Stimulated activated memory B cell treated with anti-CD40 and anti-IgM and Interleukin-4, amounts not matched to agents 10 μg/mL and 1 μg/mL and 100 μg/mL, for 72 hours (primary cell): Measurements from ENCODE around the gene GSE1.
A peak's percentile ranks its signal among the peaks of the same experiment; 100 is the strongest.

Source experiments
- ATAC-seq: fragments of 150-1000 bp; cut with Tn5 transposase; 2 replicates; pipeline ENCODE4 v1.10.0; 2021
- H3K27ac Mint-ChIP-seq: one replicate; pipeline ENCODE4 v1.8.0; 2022; ENCODE audit warnings: mild to moderate bottlenecking, mixed read lengths
- H3K27me3 Mint-ChIP-seq: one replicate; pipeline ENCODE4 v1.8.0; 2022; ENCODE audit warnings: mixed read lengths
- H3K36me3 Mint-ChIP-seq: one replicate; pipeline ENCODE4 v1.8.0; 2022; ENCODE audit warnings: mixed read lengths
- H3K4me1 Mint-ChIP-seq: one replicate; pipeline ENCODE4 v1.8.0; 2022; ENCODE audit warnings: mixed read lengths
- H3K4me3 Mint-ChIP-seq: one replicate; pipeline ENCODE4 v1.8.0; 2022; ENCODE audit warnings: mild to moderate bottlenecking, moderate library complexity, mixed read lengths
- H3K9me3 Mint-ChIP-seq: one replicate; pipeline ENCODE4 v1.8.0; 2022; ENCODE audit warnings: mixed read lengths

The GSE1 gene

GRCh38 chr16:85654251-85655095, 41.4 kb downstream of the GSE1 start:
- H3K27ac Mint-ChIP-seq = no peak overlapping the region
- H3K4me1 Mint-ChIP-seq = peaks cover 7% of the 10 kb centered on the region
- no peaks in the 10 kb centered on the region for H3K27me3 Mint-ChIP-seq
- H3K4me3 Mint-ChIP-seq = no peak overlapping the region
- H3K36me3 Mint-ChIP-seq = peaks cover 33% of the 10 kb centered on the region
- no peak for ATAC-seq
- no peaks in the 10 kb centered on the region for H3K9me3 Mint-ChIP-seq

DNA sequence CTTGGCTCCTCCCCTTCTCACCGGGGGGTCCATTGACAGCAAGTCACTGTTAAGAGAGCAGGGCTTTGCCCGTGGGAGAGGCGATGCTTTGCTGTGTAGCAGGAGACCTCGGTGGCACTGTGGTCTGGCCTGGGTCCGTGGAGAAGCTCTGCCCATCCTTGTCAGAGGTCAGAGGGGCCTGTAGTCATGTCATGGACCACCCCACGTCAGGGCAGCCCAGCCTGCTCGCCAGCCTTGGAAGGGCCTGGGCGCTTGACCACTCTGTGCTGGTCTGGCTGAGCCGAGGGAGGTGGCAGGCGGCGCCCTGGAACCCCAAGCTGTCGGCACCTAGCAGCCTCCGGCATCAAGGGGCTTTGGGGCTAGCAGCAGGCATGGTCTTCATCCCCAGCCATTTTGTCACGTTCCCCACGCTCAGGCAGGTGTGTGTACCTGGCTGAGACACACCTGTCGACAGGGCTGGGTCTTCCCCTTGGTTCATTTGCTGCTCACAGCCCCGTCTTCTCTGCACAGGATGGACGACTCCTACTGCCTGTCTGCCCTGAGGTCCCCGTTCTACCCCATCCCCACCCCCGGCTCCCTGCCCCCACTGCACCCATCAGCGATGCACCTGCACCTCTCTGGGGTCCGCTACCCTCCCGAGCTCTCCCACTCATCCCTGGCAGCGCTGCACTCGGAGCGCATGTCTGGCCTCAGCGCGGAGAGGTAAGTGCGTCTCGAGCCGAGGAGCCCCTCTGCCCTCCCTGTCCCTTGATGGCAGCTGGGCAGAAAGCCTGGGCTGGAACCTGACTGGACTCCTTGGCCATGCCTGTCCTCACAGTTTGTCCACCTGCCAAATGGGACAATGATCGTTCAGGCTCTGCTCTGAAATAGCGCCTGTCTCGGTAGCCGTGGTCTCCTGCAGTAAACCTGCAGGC, 42.4 kb downstream of the GSE1 start:
- H3K27ac Mint-ChIP-seq = no peak overlapping the region
- H3K9me3 Mint-ChIP-seq = no peaks in the 10 kb centered on the region
- H3K36me3 Mint-ChIP-seq = peaks cover 39% of the 10 kb centered on the region
- H3K4me3 Mint-ChIP-seq = no peak overlapping the region
- no peak for ATAC-seq
- H3K4me1 Mint-ChIP-seq = peaks cover 14% of the 10 kb centered on the region
- no peaks in the 10 kb centered on the region for H3K27me3 Mint-ChIP-seq

DNA sequence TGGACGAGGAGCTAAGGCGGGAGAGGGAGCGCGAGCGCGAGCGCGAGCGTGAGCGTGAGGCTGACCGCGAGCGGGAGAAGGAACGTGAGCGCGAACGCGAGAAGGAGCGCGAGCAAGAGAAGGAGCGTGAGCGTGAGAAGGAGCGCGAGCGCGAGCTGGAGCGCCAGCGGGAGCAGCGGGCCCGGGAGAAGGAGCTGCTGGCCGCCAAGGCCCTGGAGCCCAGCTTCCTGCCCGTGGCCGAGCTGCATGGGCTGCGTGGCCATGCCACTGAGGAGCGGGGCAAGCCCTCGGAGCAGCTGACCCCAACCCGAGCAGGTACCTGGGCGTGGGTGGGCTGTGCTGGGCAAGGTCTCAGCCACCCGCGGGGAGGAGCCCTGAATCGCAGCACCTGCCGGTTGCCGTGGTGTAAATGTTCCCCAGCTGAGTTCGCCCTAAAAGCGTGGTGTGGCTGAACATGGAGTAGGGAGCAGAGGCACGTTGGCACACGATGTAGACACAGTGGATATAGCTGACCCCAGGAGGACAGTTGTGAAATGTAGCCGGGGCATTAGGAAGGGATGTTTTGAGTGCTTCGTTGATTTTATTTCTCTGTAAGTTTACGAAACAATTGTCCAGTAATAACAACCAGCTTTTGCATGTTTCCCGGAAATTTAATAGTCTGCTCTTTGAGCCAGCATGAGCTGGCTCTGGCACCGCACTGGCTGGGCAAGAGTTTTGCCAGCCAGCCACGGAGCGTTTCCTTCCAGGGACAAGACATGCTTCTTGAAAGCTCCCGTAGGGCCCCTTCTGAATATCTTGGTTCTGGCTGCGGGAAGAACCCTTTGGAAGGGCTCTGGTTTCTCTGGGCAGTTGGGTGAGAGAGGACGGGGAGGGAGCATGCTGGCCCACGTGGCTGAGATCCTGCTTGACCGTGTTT, 43.5 kb downstream of the GSE1 start:
- H3K4me3 Mint-ChIP-seq = no peak overlapping the region
- no peaks in the 10 kb centered on the region for H3K27me3 Mint-ChIP-seq
- peaks cover 14% of the 10 kb centered on the region for H3K4me1 Mint-ChIP-seq
- no peak for ATAC-seq
- peaks cover 39% of the 10 kb centered on the region for H3K36me3 Mint-ChIP-seq
- H3K27ac Mint-ChIP-seq = no peak overlapping the region
- H3K9me3 Mint-ChIP-seq = no peaks in the 10 kb centered on the region

GRCh38 chr16:85657267-85657650, 44.1 kb downstream of the GSE1 start:
- H3K27me3 Mint-ChIP-seq = no peaks in the 10 kb centered on the region
- peaks cover 10% of the 10 kb centered on the region for H3K4me1 Mint-ChIP-seq
- ATAC-seq = no peak
- H3K4me3 Mint-ChIP-seq = no peak overlapping the region
- no peaks in the 10 kb centered on the region for H3K9me3 Mint-ChIP-seq
- H3K27ac Mint-ChIP-seq = no peak overlapping the region
- peaks cover 40% of the 10 kb centered on the region for H3K36me3 Mint-ChIP-seq

- Mint-ChIP-seq H3K27ac (no peak overlapping the region), H3K36me3 (peaks cover 41% of the 10 kb centered on the region), H3K4me3 (no peak overlapping the region), H3K27me3 (no peaks in the 10 kb centered on the region), H3K9me3 (no peaks in the 10 kb centered on the region), H3K4me1 (peaks cover 7% of the 10 kb centered on the region)
- no peak for ATAC-seq
Measured at GRCh38 chr16:85657996-85658395, 44.9 kb downstream of the GSE1 start.

- Mint-ChIP-seq H3K27ac (peak overlapping the region; percentile 9), H3K4me1 (peaks cover 7% of the 10 kb centered on the region), H3K36me3 (peaks cover 46% of the 10 kb centered on the region), H3K4me3 (no peak overlapping the region), H3K9me3 (no peaks in the 10 kb centered on the region), H3K27me3 (no peaks in the 10 kb centered on the region)
- ATAC-seq = no peak
Measured at GRCh38 chr16:85658504-85659326, 45.6 kb downstream of the GSE1 start.

DNA sequence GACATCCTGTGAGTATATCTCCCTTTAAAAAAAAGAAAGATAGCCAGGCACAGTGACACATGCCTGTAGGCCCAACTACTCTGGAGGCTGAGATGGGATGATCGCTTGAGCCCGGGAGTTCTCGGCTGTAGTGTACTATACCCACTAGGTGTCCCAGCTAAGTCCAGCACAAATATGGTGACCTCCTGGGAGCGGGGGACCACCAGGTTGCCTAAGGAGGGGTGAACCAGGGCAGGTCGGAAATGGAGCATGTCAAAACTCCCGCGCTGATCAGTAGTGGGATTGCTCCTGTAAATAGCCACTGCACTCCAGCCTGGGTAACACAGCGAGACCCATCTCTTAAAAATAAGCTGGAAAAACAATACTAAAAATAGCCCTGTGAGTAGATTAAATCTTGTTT, 46.2 kb downstream of the GSE1 start:
- Mint-ChIP-seq H3K4me3 (no peak overlapping the region), H3K36me3 (peaks cover 46% of the 10 kb centered on the region), H3K27ac (peak overlapping the region; percentile 9), H3K27me3 (no peaks in the 10 kb centered on the region), H3K9me3 (no peaks in the 10 kb centered on the region), H3K4me1 (peaks cover 7% of the 10 kb centered on the region)
- no peak for ATAC-seq

DNA sequence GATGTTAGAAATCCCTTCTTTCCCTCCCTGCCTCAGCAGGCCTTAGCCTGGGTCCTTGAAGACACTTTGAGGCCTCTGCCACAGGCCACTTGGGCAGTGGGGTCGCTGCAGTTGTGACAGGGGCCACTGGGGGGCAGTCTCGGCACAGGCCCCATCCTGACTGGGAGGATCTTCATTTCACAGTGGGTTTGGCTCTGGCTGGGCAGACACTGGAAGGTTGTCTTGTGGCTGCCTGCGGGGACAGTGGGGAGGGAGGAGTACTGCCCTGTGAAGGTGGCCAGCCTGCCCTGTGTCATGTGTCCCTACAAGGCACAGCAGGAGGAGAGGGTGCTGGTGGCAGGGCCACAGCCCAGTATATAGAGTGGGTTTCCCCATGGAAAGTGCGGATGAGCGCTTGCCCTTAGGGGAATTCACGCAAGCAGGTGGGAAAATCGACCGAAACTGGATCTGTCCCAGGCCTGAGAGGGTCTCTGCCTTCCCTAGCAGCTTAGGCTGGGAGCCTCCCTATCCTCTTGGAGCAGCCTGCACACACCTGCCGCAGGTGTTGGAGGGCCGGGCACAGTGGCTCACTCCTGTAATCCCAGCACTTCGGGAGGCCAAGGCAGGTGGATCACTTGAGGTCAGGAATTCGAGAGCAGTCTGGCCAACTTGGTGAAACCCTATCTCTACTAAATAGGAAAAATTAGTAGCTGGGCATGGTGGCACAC, 46.8 kb downstream of the GSE1 start:
- peak; percentile 80 for ATAC-seq
- Mint-ChIP-seq H3K27ac (peak overlapping the region; percentile 9), H3K4me3 (no peak overlapping the region), H3K36me3 (peaks cover 49% of the 10 kb centered on the region), H3K9me3 (no peaks in the 10 kb centered on the region), H3K4me1 (peaks cover 7% of the 10 kb centered on the region), H3K27me3 (no peaks in the 10 kb centered on the region)

- Mint-ChIP-seq H3K4me3 (no peak overlapping the region), H3K27me3 (no peaks in the 10 kb centered on the region)
- no peak for ATAC-seq
Measured at GRCh38 chr16:85660843-85661739, 48.0 kb downstream of the GSE1 start.

DNA sequence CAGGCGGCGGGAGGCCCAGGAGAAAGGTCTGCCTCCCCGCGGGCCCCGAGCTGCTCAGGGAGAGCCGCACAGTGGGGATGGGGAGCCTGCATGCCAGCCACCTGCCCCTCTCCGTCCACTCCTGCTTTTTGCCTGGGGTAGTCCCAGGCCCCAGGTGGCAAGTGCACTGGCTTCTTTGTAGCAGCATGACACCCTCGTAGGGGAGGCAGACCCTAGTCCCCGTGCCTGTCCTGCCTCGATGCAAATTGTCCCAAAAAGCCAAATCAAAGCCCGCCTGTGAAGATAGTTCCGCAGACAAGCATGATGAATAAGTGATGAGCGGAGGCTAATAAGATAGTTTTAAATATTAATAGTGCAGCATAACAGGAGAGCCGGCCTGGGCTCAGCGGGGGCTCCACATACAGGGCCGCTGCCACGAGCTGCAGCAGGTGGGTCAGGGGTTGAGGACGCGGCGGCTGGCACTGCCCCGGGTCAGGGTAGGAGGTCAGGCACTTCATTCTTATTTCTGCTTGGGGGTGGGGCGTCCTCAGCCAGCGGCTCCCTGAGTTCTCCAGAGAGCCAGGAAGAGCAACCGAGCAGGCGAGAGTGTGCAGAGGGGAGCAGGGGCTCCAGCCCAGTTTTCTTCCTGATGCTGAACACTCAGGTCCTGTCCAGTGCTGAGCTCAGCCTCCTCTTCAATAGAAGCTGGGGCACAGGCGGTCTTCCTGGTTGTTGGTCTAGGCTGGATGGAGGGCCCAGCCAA, 48.8 kb downstream of the GSE1 start:
- peaks cover 7% of the 10 kb centered on the region for H3K4me1 Mint-ChIP-seq
- H3K27ac Mint-ChIP-seq = no peak overlapping the region
- H3K4me3 Mint-ChIP-seq = no peak overlapping the region
- no peaks in the 10 kb centered on the region for H3K9me3 Mint-ChIP-seq
- peaks cover 57% of the 10 kb centered on the region for H3K36me3 Mint-ChIP-seq
- no peaks in the 10 kb centered on the region for H3K27me3 Mint-ChIP-seq
- no peak for ATAC-seq

More at GRCh38 chr16:85660843-85661739, 48.0 kb downstream of the GSE1 start:
- H3K4me1 Mint-ChIP-seq = peaks cover 7% of the 10 kb centered on the region
- H3K9me3 Mint-ChIP-seq = no peaks in the 10 kb centered on the region
- peaks cover 54% of the 10 kb centered on the region for H3K36me3 Mint-ChIP-seq
- H3K27ac Mint-ChIP-seq = no peak overlapping the region

GRCh38 chr16:85662482-85662812, 49.3 kb downstream of the GSE1 start:
- H3K36me3 Mint-ChIP-seq = peaks cover 51% of the 10 kb centered on the region
- no peak overlapping the region for H3K27ac Mint-ChIP-seq
- no peak overlapping the region for H3K4me3 Mint-ChIP-seq
- H3K9me3 Mint-ChIP-seq = no peaks in the 10 kb centered on the region
- no peak for ATAC-seq
- H3K4me1 Mint-ChIP-seq = peaks cover 7% of the 10 kb centered on the region
- no peaks in the 10 kb centered on the region for H3K27me3 Mint-ChIP-seq

- Mint-ChIP-seq H3K4me1 (peaks cover 7% of the 10 kb centered on the region), H3K27me3 (no peaks in the 10 kb centered on the region), H3K9me3 (no peaks in the 10 kb centered on the region), H3K36me3 (peaks cover 51% of the 10 kb centered on the region), H3K27ac (no peak overlapping the region), H3K4me3 (no peak overlapping the region)
- no peak for ATAC-seq
Measured at GRCh38 chr16:85662976-85663830, 50.1 kb downstream of the GSE1 start.
